Stimulated activated CD8-positive, alpha-beta memory T cell treated with anti-CD3 and anti-CD28 coated beads, Interleukin-4, amount 100 ng/mL, for 1 hour (primary cell): ENCODE data around the gene AKT3.
"Not testable (repeated sequence)": the region's sequence is repeated elsewhere in the genome, so short reads cannot be mapped to it uniquely, and the experiment has no call there.

Experiments
- DNase-seq, 2 donors: peaks; one replicate each; pipeline ENCODE4 v3.0.0-alpha.2; 2020; ENCODE audit warnings: low read depth in 2 of 2, low spot score in 1 of 2

AKT3 gene

DNA sequence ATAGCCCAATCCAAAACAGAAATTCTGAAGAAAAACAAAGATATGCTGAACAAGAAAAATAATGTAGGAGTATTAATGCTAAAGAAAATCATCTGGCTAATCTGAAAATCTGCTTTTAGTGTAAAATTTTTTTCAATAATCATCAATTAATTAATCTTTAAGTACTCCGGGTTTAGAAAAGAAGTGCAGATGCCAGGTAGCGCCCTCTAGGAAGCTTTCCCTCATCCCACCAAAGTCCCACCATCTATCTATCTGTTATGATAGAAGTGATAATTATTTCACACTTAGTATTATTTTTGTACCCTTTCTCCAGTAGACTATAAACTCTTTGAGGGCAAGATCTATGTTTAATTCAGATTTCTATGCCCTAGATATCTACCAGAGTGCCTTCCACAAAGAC lies 240.3 kb downstream of the AKT3 start:
- DNase-seq = no peak

- DNase-seq = no peak
Observed at GRCh38 chr1:243605604-243606003, 244.4 kb downstream of the AKT3 start.

- DNase-seq = no peak
Observed at GRCh38 chr1:243601720-243602119, 248.3 kb downstream of the AKT3 start.

GRCh38 chr1:243598433-243598832 lies 251.6 kb downstream of the AKT3 start:
- no peak for DNase-seq

GRCh38 chr1:243597383-243597782 lies 252.7 kb downstream of the AKT3 start:
- DNase-seq = no peak

GRCh38 chr1:243596431-243597062 lies 253.5 kb downstream of the AKT3 start:
- DNase-seq = no peak

GRCh38 chr1:243595527-243596210 lies 254.4 kb downstream of the AKT3 start:
- DNase-seq = no peak

DNA sequence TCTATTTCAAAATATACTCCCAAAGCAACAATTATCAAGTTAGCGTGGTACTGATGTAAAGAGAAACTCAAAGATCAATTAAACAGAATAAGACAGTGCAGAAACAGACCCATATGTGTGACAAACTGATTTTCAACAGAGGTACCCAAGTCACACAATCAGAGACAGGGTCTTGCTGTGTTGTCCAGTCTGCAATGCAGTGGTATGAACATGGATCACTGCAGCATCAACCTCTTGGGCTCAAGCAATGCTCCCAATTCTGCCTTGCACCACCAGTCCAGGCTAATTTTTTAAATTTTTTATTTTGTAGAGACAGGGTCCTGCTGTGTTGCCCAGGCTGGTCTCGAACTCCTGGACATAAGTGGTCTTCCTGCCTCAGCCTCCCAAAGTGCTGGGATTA lies 255.6 kb downstream of the AKT3 start:
- no peak for DNase-seq

DNA sequence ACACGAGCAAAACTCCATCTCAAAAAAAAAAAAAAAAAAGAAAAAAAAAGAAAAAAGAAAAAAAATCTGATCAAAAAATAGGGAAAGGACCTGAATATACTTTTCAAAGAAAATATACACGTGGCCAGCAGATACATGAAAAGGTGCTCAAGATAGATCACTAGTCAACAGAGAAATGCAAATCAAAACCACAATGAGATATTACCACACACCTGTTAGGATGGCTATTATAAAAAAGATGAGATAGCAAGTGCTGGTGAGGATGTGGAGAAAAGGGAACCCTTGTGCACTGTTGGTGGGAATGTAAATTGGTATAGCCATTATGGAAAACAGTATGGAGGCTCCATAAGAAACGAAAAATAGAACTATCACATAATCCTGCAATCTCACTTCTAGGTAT lies 260.8 kb downstream of the AKT3 start:
- not testable (repeated sequence) for DNase-seq

- no peak for DNase-seq
Observed at GRCh38 chr1:243587823-243588560, 262.1 kb downstream of the AKT3 start.

GRCh38 chr1:243587285-243587684 lies 262.8 kb downstream of the AKT3 start:
- no peak for DNase-seq

- no peak for DNase-seq
Observed at GRCh38 chr1:243585982-243586381, 264.1 kb downstream of the AKT3 start.

DNA sequence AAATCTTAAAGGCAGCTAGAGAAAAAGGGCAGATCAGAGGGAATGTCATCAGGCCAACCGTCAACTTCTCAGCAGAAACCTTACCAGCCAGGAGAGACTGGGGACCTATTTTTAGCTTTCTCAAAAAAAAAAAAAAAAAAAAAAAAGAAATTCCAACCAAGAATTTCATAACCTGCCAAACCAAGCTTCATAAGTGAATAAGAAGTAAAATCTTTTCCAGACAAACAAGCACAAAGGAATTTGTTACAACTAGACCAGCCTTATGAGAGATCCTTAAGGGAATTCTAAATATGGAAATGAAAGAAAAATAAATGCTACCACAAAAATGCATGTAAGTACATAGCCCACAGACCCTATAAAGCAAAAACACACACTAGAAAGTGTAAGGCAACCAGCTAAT lies 267.7 kb downstream of the AKT3 start:
- DNase-seq = no peak

DNA sequence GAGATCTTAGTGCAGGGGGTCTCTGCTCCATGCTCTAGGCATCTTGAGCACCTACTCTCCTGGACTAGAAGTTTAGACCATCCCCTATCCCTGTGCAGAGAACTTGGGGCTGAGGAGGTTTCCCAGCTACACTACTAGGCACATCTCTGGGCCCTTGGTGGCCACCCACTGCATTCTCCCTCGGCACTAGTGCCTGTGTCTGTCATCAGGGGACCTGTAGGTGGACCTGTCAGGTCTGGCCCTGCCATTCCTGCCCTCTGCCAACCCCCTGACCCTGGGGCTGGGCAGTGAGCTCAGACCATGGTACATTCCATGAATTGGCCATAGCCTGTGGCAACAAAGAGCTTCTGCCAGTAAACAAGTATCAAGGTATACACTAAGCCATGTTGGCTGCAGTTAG lies 269.1 kb downstream of the AKT3 start:
- no peak for DNase-seq

DNA sequence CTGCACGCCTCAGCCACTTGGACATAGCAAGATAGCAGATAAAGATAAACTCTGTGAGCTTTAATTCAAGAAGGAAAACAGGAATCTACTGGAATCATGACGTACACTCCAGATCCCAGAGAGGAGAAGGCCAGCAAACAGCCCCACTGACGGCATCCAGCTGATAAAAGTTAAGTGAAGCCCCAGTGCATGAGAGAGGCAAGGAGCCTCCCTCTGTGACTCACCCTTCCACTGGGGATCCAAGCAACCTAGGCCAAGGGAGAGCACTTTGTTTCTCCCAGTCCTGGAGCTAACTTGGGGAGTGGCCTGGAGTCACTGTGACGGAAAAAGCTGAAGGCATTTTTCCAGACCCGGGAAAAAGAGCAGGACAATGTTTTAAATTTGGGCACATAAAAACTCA lies 270.0 kb downstream of the AKT3 start:
- no peak for DNase-seq

- no peak for DNase-seq
Observed at GRCh38 chr1:243575070-243575469, 275.0 kb downstream of the AKT3 start.

DNA sequence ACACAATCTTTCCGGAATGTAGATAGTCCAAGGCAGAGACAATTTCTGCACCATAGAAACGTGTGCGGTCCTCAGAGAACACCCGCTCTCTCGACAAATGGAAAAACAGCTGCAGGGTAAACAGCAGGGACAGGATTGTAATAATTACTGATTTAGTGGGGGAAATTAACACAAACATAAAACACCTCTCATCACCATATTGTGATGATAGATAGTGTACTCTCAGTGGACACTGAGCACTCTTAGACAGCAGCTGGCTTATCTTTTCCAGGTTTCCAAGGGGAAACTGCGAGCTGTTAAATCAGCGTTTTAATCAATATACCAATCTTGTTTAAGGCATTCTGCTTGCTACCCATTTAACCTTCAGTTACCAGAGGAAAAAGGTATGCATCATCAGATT lies 277.1 kb downstream of the AKT3 start:
- no peak for DNase-seq

DNA sequence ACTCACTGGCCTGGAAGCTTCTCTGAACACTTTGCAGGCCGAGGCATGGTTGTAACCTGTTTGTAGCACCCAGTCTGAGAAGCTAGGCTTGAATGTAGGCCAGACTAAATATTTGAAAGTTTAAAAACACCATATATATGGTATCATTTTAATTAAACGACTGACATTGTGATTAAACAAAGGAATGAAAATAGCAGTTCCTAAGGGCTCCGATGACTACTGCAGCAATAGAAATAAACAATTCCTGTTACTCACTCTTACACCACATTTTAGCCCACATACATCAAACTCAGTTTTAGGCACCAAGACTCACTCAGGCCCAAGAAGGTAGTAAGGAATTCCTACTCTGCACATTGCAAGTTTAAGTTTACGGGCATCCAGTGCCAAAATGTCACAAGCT lies 281.2 kb downstream of the AKT3 start:
- DNase-seq = no peak

DNA sequence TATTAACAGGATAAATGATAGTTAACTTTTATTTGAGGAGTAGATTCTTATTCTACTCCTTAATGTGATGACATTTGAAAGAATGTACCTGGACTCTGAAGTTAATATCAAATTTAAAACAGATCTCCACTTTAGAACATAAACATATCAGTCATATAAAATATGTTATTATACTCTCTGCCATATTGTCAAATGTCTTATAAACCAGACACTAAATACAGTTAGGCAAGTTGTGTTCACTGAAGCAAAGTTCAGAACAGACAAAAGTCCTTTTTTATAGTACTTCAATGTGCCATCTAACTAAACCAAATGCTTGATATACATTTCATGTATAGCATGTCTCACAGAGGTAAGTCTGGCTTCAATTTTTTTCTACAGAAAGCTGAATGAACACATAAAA lies 285.2 kb downstream of the AKT3 start:
- DNase-seq = no peak

DNA sequence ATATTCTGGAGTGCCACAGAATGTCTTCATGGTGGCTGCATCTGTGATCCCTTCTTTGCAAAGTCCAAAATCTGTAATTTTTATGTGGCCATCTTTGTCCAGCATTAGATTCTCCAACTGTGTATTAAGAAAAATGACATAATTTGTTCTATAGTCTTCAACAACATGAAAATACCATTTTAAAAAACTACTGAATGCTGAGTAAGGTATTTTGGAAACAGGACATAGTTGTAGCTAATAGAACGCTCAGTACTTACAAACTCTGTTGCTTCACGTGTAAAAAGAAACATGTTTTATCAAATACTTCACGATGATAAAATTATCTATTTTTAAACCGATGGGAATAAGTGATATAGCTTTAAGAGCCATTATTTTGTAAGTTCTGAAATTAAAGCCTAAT lies 286.3 kb downstream of the AKT3 start:
- DNase-seq = no peak

DNA sequence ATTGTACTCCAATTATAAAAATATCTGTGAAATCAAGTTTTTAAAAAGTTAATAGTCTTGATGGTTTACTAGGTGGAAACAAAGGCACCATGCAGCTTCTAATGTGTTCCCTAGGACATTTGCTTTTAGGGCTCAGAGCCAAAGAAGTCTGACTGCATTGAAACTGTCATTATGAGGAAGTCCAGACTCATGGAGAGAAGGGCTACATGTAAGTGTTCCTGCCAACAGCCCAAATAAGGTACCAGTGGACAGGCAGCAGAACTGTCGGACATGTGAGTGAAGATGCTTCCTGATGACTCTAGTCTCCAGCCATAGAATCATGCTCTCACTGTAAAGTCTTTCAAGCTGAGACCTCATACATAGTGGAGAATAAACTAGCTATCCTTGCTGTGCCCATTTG lies 287.6 kb downstream of the AKT3 start:
- DNase-seq = no peak

- no peak for DNase-seq
Observed at GRCh38 chr1:243561588-243562319, 288.3 kb downstream of the AKT3 start.
